Endodermal cell (in vitro differentiated cells): ENCODE data around the gene RPL4. TPM values are rescaled to one million over a fixed set of nuclear protein-coding genes. Genes with fewer than 3 reads are reported as not detected.

ENCODE experiments used
- DNase-seq: peaks from one replicate; pipeline ENCODE4 v3.0.0-alpha.2; 2017
- H3K27ac ChIP-seq: 2 replicates; pipeline ENCODE4 v1.5.1; 2013; ENCODE audit warnings: mild to moderate bottlenecking, low read depth, low read length, moderate library complexity
- H3K27me3 ChIP-seq: 2 replicates; pipeline ENCODE4 v1.6.1; 2013; ENCODE audit warnings: mild to moderate bottlenecking, low read length, moderate library complexity; ENCODE audit not compliant: insufficient read depth, control insufficient read depth, poor library complexity, severe bottlenecking
- H3K36me3 ChIP-seq: 2 replicates; pipeline ENCODE4 v1.7.0; 2013; ENCODE audit warnings: mild to moderate bottlenecking, low read length, moderate library complexity; ENCODE audit not compliant: control insufficient read depth, insufficient read depth
- H3K4me1 ChIP-seq: one replicate; pipeline ENCODE4 v1.7.0; 2013; ENCODE audit warnings: low read length; ENCODE audit not compliant: control insufficient read depth, insufficient read depth
- H3K4me3 ChIP-seq: 2 replicates; pipeline ENCODE4 v1.5.1; 2013; ENCODE audit warnings: mild to moderate bottlenecking, low read length, moderate library complexity
- H3K9ac ChIP-seq: 2 replicates; pipeline ENCODE4 v1.6.1; 2013; ENCODE audit warnings: mild to moderate bottlenecking, low read length, moderate library complexity; ENCODE audit not compliant: poor library complexity, severe bottlenecking; ENCODE audit errors: extremely low read depth
- H3K9me3 ChIP-seq: 2 replicates; pipeline ENCODE4 v1.6.1; 2013; ENCODE audit warnings: mild to moderate bottlenecking, low read length, moderate library complexity; ENCODE audit not compliant: control insufficient read depth
- H3K27ac Mint-ChIP-seq: 2 replicates; pipeline ENCODE4 v1.8.0; 2020; ENCODE audit warnings: mixed read lengths
- H3K27me3 Mint-ChIP-seq: 2 replicates; pipeline ENCODE4 v1.8.0; 2021; ENCODE audit warnings: mild to moderate bottlenecking, mixed read lengths; ENCODE audit not compliant: insufficient read depth
- H3K36me3 Mint-ChIP-seq: 2 replicates; pipeline ENCODE4 v1.8.0; 2020; ENCODE audit warnings: low read depth, mixed read lengths
- H3K4me1 Mint-ChIP-seq: 2 replicates; pipeline ENCODE4 v1.8.0; 2020; ENCODE audit warnings: mixed read lengths
- H3K4me3 Mint-ChIP-seq: 2 replicates; pipeline ENCODE4 v1.8.0; 2020; ENCODE audit warnings: mild to moderate bottlenecking, moderate library complexity, mixed read lengths
- H3K9me3 Mint-ChIP-seq: 2 replicates; pipeline ENCODE4 v1.8.0; 2020; ENCODE audit warnings: mild to moderate bottlenecking, mixed read lengths
- CTCF ChIP-seq: fragments of 200-600 bp; sonication (generic); conservative IDR thresholded peaks from 2 replicates; pipeline ENCODE4 v1.5.0; 2021; ENCODE audit warnings: antibody characterized with exemption, mild to moderate bottlenecking
- WGBS, 2 experiments: methylation state at CpG; one replicate each; pipeline versions ENCODE4 v1.1.5 to v1.1.7; 2013; ENCODE audit warnings: missing lambda C conversion rate in 2 of 2, mixed read lengths in 1 of 2; ENCODE audit not compliant: insufficient coverage in 1 of 2, insufficient read length in 1 of 2; 5-methylcytosine and 5-hydroxymethylcytosine counted together
- total RNA-seq, 2 donors: library from RNA; stranded (reverse); fragmentation: NEBNext Ultra II Directional in 1 of 2; extraction: Animal tissue kit (Norgen Biotek cat#: 25700) in 1 of 2; gene quantifications; 2 replicates in 1 of 2; 3 replicates in 1 of 2; pipeline ENCODE4 v1.2.1, GENCODE V29; 2021

RPL4 gene
- total RNA-seq, 2 donors from 2014 or later: 2,700 to 3,227 TPM

- 97% methylated on average over 4 to 9 of the region's 9 CpGs for WGBS, 2 experiments
- Histone ChIP-seq H3K27me3 (no peaks in the 10 kb centered on the region), H3K9me3 (no peaks in the 10 kb centered on the region), H3K36me3 (peaks cover 73% of the 10 kb centered on the region), H3K4me3 (no peak overlapping the region), H3K4me1 (no peaks in the 10 kb centered on the region), H3K27ac (no peak overlapping the region), H3K9ac (no peak overlapping the region)
- H3K4me1 Mint-ChIP-seq: peaks cover 9% of the 10 kb centered on the region
- H3K27ac Mint-ChIP-seq: peak overlapping the region; percentile 29
- no peak for DNase-seq
- no peak for TF ChIP-seq CTCF
- no peaks in the 10 kb centered on the region for H3K9me3 Mint-ChIP-seq
- no peak overlapping the region for H3K4me3 Mint-ChIP-seq
- H3K36me3 Mint-ChIP-seq: peaks cover 58% of the 10 kb centered on the region
- no peaks in the 10 kb centered on the region for H3K27me3 Mint-ChIP-seq
Measured at GRCh38 chr15:66482539-66482938, 22.1 kb downstream of the RPL4 start.

- H3K4me3 ChIP-seq: no peak overlapping the region
- H3K9me3 ChIP-seq: no peaks in the 10 kb centered on the region
- H3K4me1 Mint-ChIP-seq: peaks cover 20% of the 10 kb centered on the region
- peak overlapping the region; percentile 62 for H3K27ac Mint-ChIP-seq
- H3K36me3 Mint-ChIP-seq: peaks cover 48% of the 10 kb centered on the region
- H3K27me3 ChIP-seq: no peaks in the 10 kb centered on the region
- H3K36me3 ChIP-seq: peaks cover 68% of the 10 kb centered on the region
- peaks cover 8% of the 10 kb centered on the region for H3K4me1 ChIP-seq
- H3K9me3 Mint-ChIP-seq: no peaks in the 10 kb centered on the region
- no peak overlapping the region for H3K4me3 Mint-ChIP-seq
- H3K27me3 Mint-ChIP-seq: no peaks in the 10 kb centered on the region
- peak; percentile 23 for TF ChIP-seq CTCF
- no peak for DNase-seq
- no peak overlapping the region for H3K27ac ChIP-seq
- H3K9ac ChIP-seq: no peak overlapping the region
- WGBS, 2 experiments: 95 to 98% methylated on average over 6 to 10 of the region's 10 CpGs
Measured at GRCh38 chr15:66481107-66481856, 23.4 kb downstream of the RPL4 start.

- H3K4me1 Mint-ChIP-seq: peaks cover 31% of the 10 kb centered on the region
- Histone ChIP-seq H3K27me3 (no peaks in the 10 kb centered on the region), H3K36me3 (peaks cover 66% of the 10 kb centered on the region), H3K9me3 (no peaks in the 10 kb centered on the region), H3K4me3 (no peak overlapping the region), H3K4me1 (peaks cover 18% of the 10 kb centered on the region), H3K9ac (no peak overlapping the region), H3K27ac (no peak overlapping the region)
- peaks cover 42% of the 10 kb centered on the region for H3K36me3 Mint-ChIP-seq
- H3K9me3 Mint-ChIP-seq: no peaks in the 10 kb centered on the region
- WGBS, 2 experiments: 92 to 94% methylated on average over 2 to 5 of the region's 6 CpGs
- no peaks in the 10 kb centered on the region for H3K27me3 Mint-ChIP-seq
- H3K27ac Mint-ChIP-seq: no peak overlapping the region
- no peak for DNase-seq
- no peak for TF ChIP-seq CTCF
- H3K4me3 Mint-ChIP-seq: no peak overlapping the region
Measured at GRCh38 chr15:66480267-66480666, 24.4 kb downstream of the RPL4 start.
